Heart left ventricle (tissue), 13 donors: ENCODE measurements around the gene RAB11B.

Experiments
- POLR2A ChIP-seq, 2 donors: fragments of 450-650 bp; IDR thresholded peaks; one replicate each; pipeline ENCODE4 v1.6.1; 2017; ENCODE audit warnings: antibody characterized with exemption in 2 of 2, mild to moderate bottlenecking in 2 of 2, moderate library complexity in 2 of 2
- TF ChIP-seq, protein P1 (sequence below), 12 donors: fragments of 200-600 bp; sonication (generic) in 4 of 12; IDR thresholded peaks; one replicate each; pipeline versions ENCODE4 v1.5.0 to v1.8.0; 2018 to 2022; ENCODE audit warnings: antibody characterized with exemption in 12 of 12, mild to moderate bottlenecking in 5 of 12
- donor health status: ischemic (EF 13 %, LVEDD 7.1; RV severe dilation, severe dysfunction).
- donor health status: DM: no; HTN: yes; CAD: no.
- donor health status: DM: no; HTN: no; CAD: no.
- donor health status: ischemic (EF 25% LVEDD 6.9; RV normal size, moderate dysfunction).
- donor health status: ischemic (EF 25% LVEDD 5.7; RV mildly dilated, moderate dysfunction).
- donor health status: ischemic (EF 35%, LVEDD 5.7; RV mildly dilated, moderate dysfunction).
- donor health status: nonischemic (EF 11% LVEDD 7.7; RV severe dilation, severe dysfunction).
- donor health status: DM: yes; HTN: yes; CAD: no.
- donor health status: PGD.
- donor health status: ischemic (EF 29% LVEDD 5.4; RV normal size, mild dysfunction).
- donor health status: nonischemic (EF 23%, LVEDD 6.1; RV moderate dilation, normal function).

DNA sequence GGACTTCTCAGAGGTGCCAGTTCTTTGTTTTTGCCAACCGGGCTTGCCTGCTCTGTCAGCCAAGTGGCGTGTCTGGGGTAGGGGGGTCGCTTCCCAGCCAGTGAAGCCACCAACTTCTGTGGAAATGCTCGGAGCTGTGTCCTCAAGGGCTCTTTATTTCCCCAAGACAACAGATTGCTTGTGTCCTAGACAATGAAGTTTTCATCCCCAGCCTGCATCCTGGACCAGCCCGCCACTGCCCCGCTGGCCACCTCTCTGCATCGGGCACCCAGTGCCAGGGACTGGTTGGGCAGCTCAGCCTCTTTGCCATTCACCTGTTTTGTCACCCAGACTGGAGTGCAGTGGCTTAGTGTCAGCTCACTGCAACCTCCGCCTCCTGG, 3.7 kb downstream of the RAB11B start:
- TF ChIP-seq, protein P1, sequence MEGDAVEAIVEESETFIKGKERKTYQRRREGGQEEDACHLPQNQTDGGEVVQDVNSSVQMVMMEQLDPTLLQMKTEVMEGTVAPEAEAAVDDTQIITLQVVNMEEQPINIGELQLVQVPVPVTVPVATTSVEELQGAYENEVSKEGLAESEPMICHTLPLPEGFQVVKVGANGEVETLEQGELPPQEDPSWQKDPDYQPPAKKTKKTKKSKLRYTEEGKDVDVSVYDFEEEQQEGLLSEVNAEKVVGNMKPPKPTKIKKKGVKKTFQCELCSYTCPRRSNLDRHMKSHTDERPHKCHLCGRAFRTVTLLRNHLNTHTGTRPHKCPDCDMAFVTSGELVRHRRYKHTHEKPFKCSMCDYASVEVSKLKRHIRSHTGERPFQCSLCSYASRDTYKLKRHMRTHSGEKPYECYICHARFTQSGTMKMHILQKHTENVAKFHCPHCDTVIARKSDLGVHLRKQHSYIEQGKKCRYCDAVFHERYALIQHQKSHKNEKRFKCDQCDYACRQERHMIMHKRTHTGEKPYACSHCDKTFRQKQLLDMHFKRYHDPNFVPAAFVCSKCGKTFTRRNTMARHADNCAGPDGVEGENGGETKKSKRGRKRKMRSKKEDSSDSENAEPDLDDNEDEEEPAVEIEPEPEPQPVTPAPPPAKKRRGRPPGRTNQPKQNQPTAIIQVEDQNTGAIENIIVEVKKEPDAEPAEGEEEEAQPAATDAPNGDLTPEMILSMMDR (IDR thresholded peaks at IDR 0.05) = no peak
- no peak for TF ChIP-seq POLR2A (IDR thresholded peaks at IDR 0.05)
